GM18867 (cell line): ENCODE results near the gene ASXL2.
"Not testable (repeated sequence)": the region's sequence is repeated elsewhere in the genome, so short reads cannot be mapped to it uniquely, and the experiment has no call there.

Experiments used
- ATAC-seq: cut with Tn5 transposase; IDR thresholded peaks from one replicate; pipeline ENCODE4 v1.9.1; 2021; ENCODE audit warnings: mild to moderate bottlenecking, moderate library complexity; ENCODE audit not compliant: unreplicated experiment

The ASXL2 gene

GRCh38 chr2:25894135-25894830 is 16.0 kb upstream of the ASXL2 start:
- no peak for ATAC-seq

GRCh38 chr2:25891672-25892071 is 13.4 kb upstream of the ASXL2 start:
- ATAC-seq = no peak

GRCh38 chr2:25887624-25888242 is 9.4 kb upstream of the ASXL2 start:
- no peak for ATAC-seq

GRCh38 chr2:25885933-25886332 is 7.6 kb upstream of the ASXL2 start:
- ATAC-seq = no peak

- no peak for ATAC-seq
These were observed 3.5 kb upstream of the ASXL2 start for GRCh38 chr2:25881764-25882163.

GRCh38 chr2:25879133-25879730 is 945 bp upstream of the ASXL2 start:
- no peak for ATAC-seq

GRCh38 chr2:25877431-25878360 is 591 bp downstream of the ASXL2 start:
- ATAC-seq = peak; percentile 49

GRCh38 chr2:25872134-25872533 is 6.2 kb downstream of the ASXL2 start:
- no peak for ATAC-seq

GRCh38 chr2:25867396-25868003 is 10.8 kb downstream of the ASXL2 start:
- no peak for ATAC-seq

GRCh38 chr2:25856377-25856776 is 21.9 kb downstream of the ASXL2 start:
- ATAC-seq = no peak

- ATAC-seq = no peak
These were observed 23.2 kb downstream of the ASXL2 start for GRCh38 chr2:25855065-25855464.

GRCh38 chr2:25854613-25855012 is 23.7 kb downstream of the ASXL2 start:
- ATAC-seq = no peak

GRCh38 chr2:25853038-25853638 is 25.1 kb downstream of the ASXL2 start:
- no peak for ATAC-seq

GRCh38 chr2:25851740-25852503 is 26.4 kb downstream of the ASXL2 start:
- peak; percentile 85 for ATAC-seq

GRCh38 chr2:25850400-25850799 is 27.9 kb downstream of the ASXL2 start:
- not testable (repeated sequence) for ATAC-seq

GRCh38 chr2:25849350-25849749 is 28.9 kb downstream of the ASXL2 start:
- ATAC-seq = not testable (repeated sequence)

- ATAC-seq = no peak
These were observed 32.3 kb downstream of the ASXL2 start for GRCh38 chr2:25845843-25846505.

- ATAC-seq = no peak
These were observed 34.2 kb downstream of the ASXL2 start for GRCh38 chr2:25844089-25844488.

GRCh38 chr2:25842155-25842554 is 36.1 kb downstream of the ASXL2 start:
- no peak for ATAC-seq
